Uterus (tissue), 2 donors: Measurements from ENCODE around the gene SMOC1.

Experiments used
- POLR2A ChIP-seq, 2 donors: fragments of 450-650 bp; IDR thresholded peaks; one replicate each; pipeline ENCODE4 v1.6.1; 2016; ENCODE audit warnings: antibody characterized with exemption in 2 of 2, mild to moderate bottlenecking in 1 of 2, moderate library complexity in 1 of 2
- TF ChIP-seq, protein P1 (sequence below), 4 experiments: fragments of 200-600 bp in 2 of 4; fragments of 450-650 bp in 2 of 4; sonication (generic) in 2 of 4; IDR thresholded peaks; one replicate each; pipeline ENCODE4 v1.5.1; 2016 to 2019; ENCODE audit warnings: antibody characterized with exemption in 4 of 4, mild to moderate bottlenecking in 2 of 4, moderate library complexity in 1 of 4

- TF ChIP-seq, protein P1, sequence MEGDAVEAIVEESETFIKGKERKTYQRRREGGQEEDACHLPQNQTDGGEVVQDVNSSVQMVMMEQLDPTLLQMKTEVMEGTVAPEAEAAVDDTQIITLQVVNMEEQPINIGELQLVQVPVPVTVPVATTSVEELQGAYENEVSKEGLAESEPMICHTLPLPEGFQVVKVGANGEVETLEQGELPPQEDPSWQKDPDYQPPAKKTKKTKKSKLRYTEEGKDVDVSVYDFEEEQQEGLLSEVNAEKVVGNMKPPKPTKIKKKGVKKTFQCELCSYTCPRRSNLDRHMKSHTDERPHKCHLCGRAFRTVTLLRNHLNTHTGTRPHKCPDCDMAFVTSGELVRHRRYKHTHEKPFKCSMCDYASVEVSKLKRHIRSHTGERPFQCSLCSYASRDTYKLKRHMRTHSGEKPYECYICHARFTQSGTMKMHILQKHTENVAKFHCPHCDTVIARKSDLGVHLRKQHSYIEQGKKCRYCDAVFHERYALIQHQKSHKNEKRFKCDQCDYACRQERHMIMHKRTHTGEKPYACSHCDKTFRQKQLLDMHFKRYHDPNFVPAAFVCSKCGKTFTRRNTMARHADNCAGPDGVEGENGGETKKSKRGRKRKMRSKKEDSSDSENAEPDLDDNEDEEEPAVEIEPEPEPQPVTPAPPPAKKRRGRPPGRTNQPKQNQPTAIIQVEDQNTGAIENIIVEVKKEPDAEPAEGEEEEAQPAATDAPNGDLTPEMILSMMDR (IDR thresholded peaks at IDR 0.05) = no peak
- no peak for TF ChIP-seq POLR2A (IDR thresholded peaks at IDR 0.05)
These were observed 132.5 kb downstream of the SMOC1 start for GRCh38 chr14:70011708-70012107.
